HepG2 (cell line): ENCODE results near the gene MST1R. TPM values are rescaled to one million over a fixed set of nuclear protein-coding genes. Genes with fewer than 3 reads are reported as not detected.
A peak's percentile ranks its signal among the peaks of the same experiment; 100 is the strongest.

Source experiments
- ATAC-seq: fragments of 200-7000 bp; cut with Tn5 transposase; 3 replicates; pipeline ENCODE4 v1.9.1; 2020; ENCODE audit warnings: mild to moderate bottlenecking, moderate library complexity
- BruUV-seq: library from RNA; stranded (reverse); fragments of 400-500 nt; replicated peaks from 2 replicates; lab custom pipeline; 2021; lab: Mats Ljungman, UMichigan
- CTCF ChIA-PET: fragments of 300-600 bp; formaldehyde crosslinking; extraction: SDS; loops from one replicate; lab custom pipeline; 2021; ENCODE audit warnings: low total read pairs, inconsistent platforms, low intra/inter-chr PET ratio; lab: Yijun Ruan, JAX
- POLR2A ChIA-PET: fragments of 350-600 bp; sonication (Branson Sonifier 250); formaldehyde crosslinking; loops from one replicate; lab custom pipeline; 2020; ENCODE audit warnings: antibody characterized with exemption, inconsistent platforms; lab: Yijun Ruan, JAX
- DNase-seq: peaks from one replicate; pipeline ENCODE4 v3.0.0-alpha.2; 2015; ENCODE audit warnings: low spot score
- FAIRE-seq: peaks from 3 replicates; lab custom pipeline; 2011; peaks lifted over from hg19 to GRCh38; lab: Jason Lieb, UNC
- H2AFZ ChIP-seq: one replicate; pipeline ENCODE4 v1.6.1; 2011; ENCODE audit warnings: low read length, inconsistent platforms
- H3K27ac ChIP-seq: fragments of 300-600 bp; 3 replicates; pipeline ENCODE4 v1.8.0; 2011; ENCODE audit warnings: mixed run types, mild to moderate bottlenecking, mixed read lengths, low read length, inconsistent platforms; ENCODE audit not compliant: insufficient read depth; ENCODE audit errors: extremely low read length
- H3K27me3 ChIP-seq, 2 experiments: fragments of 200-600 bp in 1 of 2; 2 replicates in 1 of 2; 3 replicates in 1 of 2; pipeline versions ENCODE4 v1.6.0 to v1.8.0; 2011; ENCODE audit warnings: low read length in 2 of 2, mild to moderate bottlenecking in 2 of 2, moderate library complexity in 2 of 2, inconsistent platforms in 1 of 2; ENCODE audit not compliant: insufficient read depth in 2 of 2, control insufficient read depth in 1 of 2
- H3K36me3 ChIP-seq, 2 experiments: fragments of 200-600 bp in 1 of 2; replicated peaks in 1 of 2; 2 replicates in 1 of 2; 3 replicates in 1 of 2; pipeline versions ENCODE4 v1.5.1 to v1.8.0; 2011; ENCODE audit warnings: low read length in 2 of 2, inconsistent platforms in 1 of 2; ENCODE audit not compliant: insufficient read depth in 2 of 2, control insufficient read depth in 1 of 2
- H3K4me1 ChIP-seq: 2 replicates; pipeline ENCODE4 v1.5.1; 2012; ENCODE audit warnings: low read length, inconsistent platforms; ENCODE audit not compliant: insufficient read depth
- H3K4me2 ChIP-seq: 2 replicates; pipeline ENCODE4 v1.6.0; 2011; ENCODE audit warnings: low read depth, low read length, inconsistent platforms
- H3K4me3 ChIP-seq, 3 experiments: fragments of 200-600 bp in 1 of 3; sonication (generic), shearing (Covaris generic) in 1 of 3; replicated peaks in 1 of 3; 2 replicates each; pipeline ENCODE4 v1.5.1; 2011 to 2016; ENCODE audit warnings: low read length in 3 of 3, inconsistent platforms in 2 of 3, low read depth in 2 of 3, mild to moderate bottlenecking in 2 of 3, control low read depth in 1 of 3, mixed read lengths in 1 of 3; ENCODE audit not compliant: insufficient read depth in 1 of 3
- H3K79me2 ChIP-seq: one replicate; pipeline ENCODE4 v1.6.1; 2011; ENCODE audit warnings: low read length, inconsistent platforms; ENCODE audit not compliant: insufficient read depth
- H3K9ac ChIP-seq: 2 replicates; pipeline ENCODE4 v1.6.0; 2011; ENCODE audit warnings: mild to moderate bottlenecking, low read depth, low read length, inconsistent platforms; ENCODE audit not compliant: insufficient read depth
- H3K9me3 ChIP-seq: 2 replicates; pipeline ENCODE4 v1.5.1; 2012; ENCODE audit warnings: mild to moderate bottlenecking, low read length
- H4K20me1 ChIP-seq: 2 replicates; pipeline ENCODE4 v1.6.0; 2011; ENCODE audit warnings: inconsistent platforms, mild to moderate bottlenecking, low read length, moderate library complexity; ENCODE audit not compliant: insufficient read depth
- EHMT2 ChIP-seq: fragments of 200-600 bp; sonication (generic); IDR thresholded peaks from 2 replicates; pipeline ENCODE4 v1.7.0; 2017; ENCODE audit warnings: antibody characterized with exemption, low read depth, low read length, borderline replicate concordance
- IKZF4 ChIP-seq: sonication (generic); formaldehyde crosslinking; IDR thresholded peaks from 2 replicates; pipeline ENCODE4 v1.5.1; 2020; ENCODE audit warnings: borderline replicate concordance, mild to moderate bottlenecking, low read depth, missing genetic modification reagents; ENCODE audit errors: not compliant biosample characterization
- MAFK ChIP-seq, 2 experiments: IDR thresholded peaks in 1 of 2; conservative IDR thresholded peaks in 1 of 2; 2 replicates each; pipeline ENCODE4 v1.6.1; 2011; ENCODE audit warnings: improper control_type of control experiment in 2 of 2, low read length in 2 of 2
- POLR2G ChIP-seq: fragments of 200-400 bp; formaldehyde crosslinking; IDR thresholded peaks from 2 replicates; pipeline ENCODE4 v1.6.1; 2018; ENCODE audit warnings: mild to moderate bottlenecking, low read depth, low read length, moderate library complexity
- ZNF446 ChIP-seq: sonication (generic); formaldehyde crosslinking; IDR thresholded peaks from 2 replicates; pipeline ENCODE4 v1.5.0; 2020; ENCODE audit warnings: mild to moderate bottlenecking, missing genetic modification reagents
- ZNF564 ChIP-seq: sonication (generic); formaldehyde crosslinking; IDR thresholded peaks from 2 replicates; pipeline ENCODE4 v1.8.1; 2023; ENCODE audit warnings: mild to moderate bottlenecking, missing genetic modification reagents
- ZNF776 ChIP-seq: sonication (generic); formaldehyde crosslinking; IDR thresholded peaks from 2 replicates; pipeline ENCODE4 v1.4.0; 2020; ENCODE audit warnings: mild to moderate bottlenecking, missing genetic modification reagents
- WGBS: methylation state at CpG from one replicate; pipeline ENCODE4 v1.1.6; 2017; ENCODE audit warnings: low lambda C conversion rate; 5-methylcytosine and 5-hydroxymethylcytosine counted together
- in situ Hi-C: cut with HindIII; loops from 2 replicates; pipeline ENCODE4 v1.10.0; 2017; ENCODE audit warnings: low pct_unique_long_range_greater_than_20kb; ENCODE audit not compliant: extremely low pct_ligation_motif_present
- intact Hi-C: fragments of 100-400 bp; cut with micrococcal nuclease; formaldehyde crosslinking; loops from one replicate; pipeline ENCODE4 v1.10.0; 2022; ENCODE audit not compliant: unreplicated experiment
- polyA plus RNA-seq, 8 experiments: library from polyadenylated mRNA; depleted of rRNA in 3 of 8; stranded (reverse) in 7 of 8; unstranded in 1 of 8; fragments of >200 nt; fragmentation: Illumina TruSeq in 4 of 8; extraction: Trizol in 4 of 8; gene quantifications; 2 replicates each; pipeline versions ENCODE4 v1.2.1 to v1.2.3, GENCODE V29; 2011 to 2016; ENCODE audit warnings: low read depth in 4 of 8, missing spikeins in 1 of 8, mixed read lengths in 1 of 8; ENCODE audit not compliant: insufficient read depth in 1 of 8
- total RNA-seq, 5 experiments: library from RNA; depleted of rRNA; stranded (reverse); fragments of >200 nt; fragmentation: Illumina TruSeq; extraction: Trizol; gene quantifications; 2 replicates each; pipeline ENCODE4 v1.2.3, GENCODE V29; 2016; ENCODE audit warnings: low read depth in 1 of 5
- TF ChIP-seq, protein P1 (sequence below): IDR thresholded peaks from 2 replicates; pipeline ENCODE4 v1.6.1; 2016; ENCODE audit warnings: mild to moderate bottlenecking
- TF ChIP-seq, protein P2 (sequence below), 2 experiments: fragments of 450-650 bp in 1 of 2; sonication (generic) in 1 of 2; formaldehyde crosslinking in 1 of 2; IDR thresholded peaks; 2 replicates each; pipeline versions ENCODE4 v1.6.1 to v1.8.0; 2016 to 2022; ENCODE audit warnings: antibody characterized with exemption in 1 of 2, mild to moderate bottlenecking in 1 of 2, missing genetic modification reagents in 1 of 2

MST1R gene
- total and polyA plus RNA-seq, 2 of the 13 experiments (the other 11 are each of a cell fraction or from before 2014, with no cell fraction given) = 0.11 to 0.77 TPM

DNA sequence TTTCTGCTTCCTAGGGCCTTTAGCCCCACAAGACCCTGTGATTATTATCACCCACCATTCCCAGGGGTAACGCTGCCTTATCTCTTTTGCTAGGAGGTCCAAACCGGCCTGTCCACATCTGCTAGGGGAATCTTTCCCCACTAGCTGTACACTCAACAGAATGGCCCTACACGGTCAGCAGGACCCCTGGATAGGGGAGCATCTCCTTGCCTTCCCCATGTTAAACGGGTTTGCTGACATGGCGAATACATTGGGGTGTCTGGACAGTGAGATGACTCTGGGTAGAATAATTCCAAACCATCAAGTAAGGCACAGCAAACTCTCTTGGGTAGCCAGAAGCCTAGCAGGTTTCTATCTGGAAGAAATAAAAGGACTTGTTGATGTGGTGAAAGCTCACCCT, 48.0 kb downstream of the MST1R start:
- in situ Hi-C loops = no loop called here
- Histone ChIP-seq H3K27ac (no peak overlapping the region), H3K27me3 (peaks cover 0 to 7% of the 10 kb centered on the region in 2 experiments; a peak in 4 of 5 replicates), H3K9ac (peak overlapping the region; percentile 70), H3K4me1 (peaks cover 45% of the 10 kb centered on the region), H3K79me2 (peaks cover 12% of the 10 kb centered on the region), H2AFZ (no peak overlapping the region), H4K20me1 (no peaks in the 10 kb centered on the region), H3K4me2 (peak overlapping the region; percentile 81), H3K36me3 (no peaks in the 10 kb centered on the region), H3K9me3 (no peaks in the 10 kb centered on the region), H3K4me3 (peak overlapping the region; percentile 81 to 98 (median 83))
- WGBS = 10% methylated on average over 5 of the region's 5 CpGs
- no peak for FAIRE-seq
- ChIA-PET POLR2A (no interaction called here), CTCF (no interaction called here)
- ATAC-seq = no peak
- intact Hi-C loops = no loop called here
- DNase-seq = no peak
- no TSS peak for BruUV-seq
- TF ChIP-seq MAFK (conservative IDR thresholded peaks at IDR 0.05 in 1 of 2, IDR thresholded peaks at IDR 0.05 in 1 of 2; ENCODE audit: low read length in 2 of 2) = peak; percentile 57 to 69; a peak in 3 of 4 replicates
- no peak for TF ChIP-seq ZNF776 (CRISPR knock-in tag)
- no peak for TF ChIP-seq EHMT2
- TF ChIP-seq ZNF564 (CRISPR knock-in tag) = no peak
- TF ChIP-seq POLR2G = no peak
- peak; percentile 14 for TF ChIP-seq IKZF4 (CRISPR knock-in tag)
- TF ChIP-seq, protein P1, sequence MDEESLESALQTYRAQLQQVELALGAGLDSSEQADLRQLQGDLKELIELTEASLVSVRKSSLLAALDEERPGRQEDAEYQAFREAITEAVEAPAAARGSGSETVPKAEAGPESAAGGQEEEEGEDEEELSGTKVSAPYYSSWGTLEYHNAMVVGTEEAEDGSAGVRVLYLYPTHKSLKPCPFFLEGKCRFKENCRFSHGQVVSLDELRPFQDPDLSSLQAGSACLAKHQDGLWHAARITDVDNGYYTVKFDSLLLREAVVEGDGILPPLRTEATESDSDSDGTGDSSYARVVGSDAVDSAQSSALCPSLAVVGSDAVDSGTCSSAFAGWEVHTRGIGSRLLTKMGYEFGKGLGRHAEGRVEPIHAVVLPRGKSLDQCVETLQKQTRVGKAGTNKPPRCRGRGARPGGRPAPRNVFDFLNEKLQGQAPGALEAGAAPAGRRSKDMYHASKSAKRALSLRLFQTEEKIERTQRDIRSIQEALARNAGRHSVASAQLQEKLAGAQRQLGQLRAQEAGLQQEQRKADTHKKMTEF = no peak
- TF ChIP-seq, protein P2, sequence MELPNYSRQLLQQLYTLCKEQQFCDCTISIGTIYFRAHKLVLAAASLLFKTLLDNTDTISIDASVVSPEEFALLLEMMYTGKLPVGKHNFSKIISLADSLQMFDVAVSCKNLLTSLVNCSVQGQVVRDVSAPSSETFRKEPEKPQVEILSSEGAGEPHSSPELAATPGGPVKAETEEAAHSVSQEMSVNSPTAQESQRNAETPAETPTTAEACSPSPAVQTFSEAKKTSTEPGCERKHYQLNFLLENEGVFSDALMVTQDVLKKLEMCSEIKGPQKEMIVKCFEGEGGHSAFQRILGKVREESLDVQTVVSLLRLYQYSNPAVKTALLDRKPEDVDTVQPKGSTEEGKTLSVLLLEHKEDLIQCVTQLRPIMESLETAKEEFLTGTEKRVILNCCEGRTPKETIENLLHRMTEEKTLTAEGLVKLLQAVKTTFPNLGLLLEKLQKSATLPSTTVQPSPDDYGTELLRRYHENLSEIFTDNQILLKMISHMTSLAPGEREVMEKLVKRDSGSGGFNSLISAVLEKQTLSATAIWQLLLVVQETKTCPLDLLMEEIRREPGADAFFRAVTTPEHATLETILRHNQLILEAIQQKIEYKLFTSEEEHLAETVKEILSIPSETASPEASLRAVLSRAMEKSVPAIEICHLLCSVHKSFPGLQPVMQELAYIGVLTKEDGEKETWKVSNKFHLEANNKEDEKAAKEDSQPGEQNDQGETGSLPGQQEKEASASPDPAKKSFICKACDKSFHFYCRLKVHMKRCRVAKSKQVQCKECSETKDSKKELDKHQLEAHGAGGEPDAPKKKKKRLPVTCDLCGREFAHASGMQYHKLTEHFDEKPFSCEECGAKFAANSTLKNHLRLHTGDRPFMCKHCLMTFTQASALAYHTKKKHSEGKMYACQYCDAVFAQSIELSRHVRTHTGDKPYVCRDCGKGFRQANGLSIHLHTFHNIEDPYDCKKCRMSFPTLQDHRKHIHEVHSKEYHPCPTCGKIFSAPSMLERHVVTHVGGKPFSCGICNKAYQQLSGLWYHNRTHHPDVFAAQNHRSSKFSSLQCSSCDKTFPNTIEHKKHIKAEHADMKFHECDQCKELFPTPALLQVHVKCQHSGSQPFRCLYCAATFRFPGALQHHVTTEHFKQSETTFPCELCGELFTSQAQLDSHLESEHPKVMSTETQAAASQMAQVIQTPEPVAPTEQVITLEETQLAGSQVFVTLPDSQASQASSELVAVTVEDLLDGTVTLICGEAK (IDR thresholded peaks at IDR 0.05) = no peak
- TF ChIP-seq, protein P2 (CRISPR knock-in tag; IDR thresholded peaks at IDR 0.05) = no peak
- TF ChIP-seq ZNF446 = no peak
